OCI-M2 (cell line): ENCODE results near the gene RAPGEF2.
"Not testable (repeated sequence)": the region's sequence is repeated elsewhere in the genome, so short reads cannot be mapped to it uniquely, and the experiment has no call there.

Experiments
- DNase-seq: peaks from one replicate; lab custom pipeline; 2025; ENCODE audit not compliant: unreplicated experiment; lab: John Stamatoyannopoulos, UW

Gene RAPGEF2

GRCh38 chr4:159097144-159097543 lies 5.7 kb upstream of the RAPGEF2 start:
- DNase-seq = no peak

- DNase-seq = no peak
Measured at GRCh38 chr4:159097785-159098184, 5.1 kb upstream of the RAPGEF2 start.

GRCh38 chr4:159098482-159099127 lies 4.3 kb upstream of the RAPGEF2 start:
- DNase-seq = no peak

- DNase-seq = no peak
Measured at GRCh38 chr4:159101988-159102621, 774 bp upstream of the RAPGEF2 start.

GRCh38 chr4:159103384-159103990 lies 608 bp downstream of the RAPGEF2 start:
- DNase-seq = no peak

GRCh38 chr4:159104694-159105414 lies 2.0 kb downstream of the RAPGEF2 start:
- no peak for DNase-seq

DNA sequence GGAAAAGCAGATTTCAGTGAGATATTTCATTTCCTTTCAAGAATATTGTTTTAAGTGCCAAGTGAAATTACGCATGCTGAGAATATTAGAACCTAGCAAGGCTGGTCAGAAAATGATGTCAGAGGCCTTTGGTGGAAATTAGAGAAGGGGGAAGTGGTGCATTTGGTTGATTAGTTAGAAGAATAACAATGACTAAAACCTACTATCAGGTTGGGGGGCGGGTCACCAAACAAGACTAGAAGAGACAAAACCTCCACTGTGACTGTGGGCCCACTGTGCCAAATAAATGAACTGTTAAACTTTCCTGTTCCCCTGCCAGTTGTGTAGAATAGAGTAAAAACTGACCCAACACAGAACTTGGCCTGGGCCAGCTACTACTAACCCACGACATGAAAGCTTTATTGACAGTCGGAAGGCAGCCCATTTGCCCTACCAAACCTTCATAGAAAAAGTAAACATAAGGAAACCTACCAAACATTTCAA lies 2.9 kb downstream of the RAPGEF2 start:
- no peak for DNase-seq

GRCh38 chr4:159106636-159107035 lies 3.8 kb downstream of the RAPGEF2 start:
- no peak for DNase-seq

DNA sequence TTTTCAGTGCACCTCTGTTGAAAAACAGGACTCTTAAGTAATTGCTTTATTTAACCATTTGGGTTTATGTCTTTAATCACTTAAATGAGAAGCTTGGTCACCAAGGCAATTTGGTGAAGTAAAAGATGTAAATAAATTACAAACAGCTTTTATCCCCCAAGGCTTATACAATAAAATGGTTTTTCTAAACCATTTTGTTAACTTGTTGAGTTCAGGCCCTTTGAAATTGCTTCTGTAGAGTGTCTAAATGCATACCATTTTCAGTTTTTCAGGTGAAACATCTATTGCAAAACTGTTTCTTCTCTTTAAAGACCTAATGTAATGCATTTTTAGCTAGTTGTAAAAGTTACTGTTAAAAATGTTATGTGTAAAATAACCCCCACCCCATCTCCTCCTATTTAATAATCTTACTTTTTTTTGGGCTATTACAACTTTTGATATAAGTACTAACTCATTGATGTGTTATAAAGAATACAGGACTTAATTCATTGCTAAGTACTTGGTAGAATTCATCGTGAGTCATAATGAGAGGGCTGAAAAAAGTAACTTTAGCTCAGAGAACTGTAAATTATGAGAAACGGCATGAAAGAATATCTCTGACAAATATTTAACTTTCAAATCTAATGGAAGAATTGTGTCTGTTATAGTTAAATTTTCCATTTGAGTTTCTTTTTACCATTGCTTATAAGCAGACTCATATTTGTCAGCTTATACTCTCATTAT lies 4.5 kb downstream of the RAPGEF2 start:
- DNase-seq = no peak

GRCh38 chr4:159108124-159108523 lies 5.2 kb downstream of the RAPGEF2 start:
- DNase-seq = no peak

DNA sequence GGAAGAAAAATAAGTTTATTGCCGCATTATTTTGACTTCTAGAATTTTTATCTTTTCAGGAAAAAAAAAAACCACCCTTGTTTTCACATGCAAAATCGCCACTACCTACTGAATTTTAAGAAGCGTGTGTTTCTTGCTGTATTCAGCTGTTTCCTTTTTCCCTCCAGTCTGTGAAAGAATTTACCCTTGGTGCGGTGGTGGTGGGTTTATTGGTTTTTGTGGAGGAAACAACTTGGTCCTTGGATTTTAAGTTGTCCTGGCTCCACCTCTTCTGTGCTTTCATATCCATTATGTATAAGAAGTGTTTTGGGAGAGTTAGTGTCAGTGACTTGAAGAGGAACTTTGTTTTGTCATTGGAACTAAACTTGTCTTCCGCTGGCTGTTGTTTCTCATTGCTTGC lies 8.1 kb downstream of the RAPGEF2 start:
- no peak for DNase-seq

DNA sequence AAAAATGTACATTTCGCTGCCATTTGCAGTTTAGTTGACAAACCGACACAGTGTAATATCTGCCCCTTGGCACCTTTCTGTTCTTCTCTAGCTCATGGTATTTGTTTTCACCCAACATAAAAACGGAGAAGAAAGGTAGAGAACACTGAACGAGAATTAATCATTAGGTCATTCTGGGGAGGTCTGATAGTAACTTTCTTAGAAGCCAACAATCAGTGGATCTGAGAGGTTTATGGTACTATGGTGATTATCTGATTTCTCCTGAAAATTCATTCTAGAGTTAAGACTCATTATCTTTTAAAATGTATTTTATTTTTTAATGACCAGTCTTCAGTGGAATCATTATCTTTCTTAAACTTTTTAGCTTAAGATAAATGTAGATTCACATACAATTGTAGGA lies 8.5 kb downstream of the RAPGEF2 start:
- no peak for DNase-seq

DNA sequence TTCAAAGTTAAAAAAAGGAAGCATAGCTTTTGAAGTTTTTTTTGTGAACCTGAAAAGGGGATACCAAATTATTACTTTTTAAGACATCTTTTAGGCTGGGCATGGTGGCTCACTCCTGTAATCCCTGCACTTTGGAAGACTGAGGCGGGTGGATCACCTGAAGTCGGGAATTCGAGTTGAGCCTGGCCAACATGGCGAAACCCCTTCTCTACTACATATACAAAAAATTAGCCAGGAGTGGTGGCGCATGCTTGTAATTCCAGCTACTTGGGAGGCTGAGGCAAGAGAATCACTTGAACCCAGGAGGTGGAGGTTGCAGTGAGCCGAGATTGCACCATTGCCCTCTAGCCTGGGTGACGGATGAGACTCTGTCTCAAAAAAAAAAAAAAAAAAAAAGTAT lies 10.5 kb downstream of the RAPGEF2 start:
- DNase-seq = not testable (repeated sequence)

DNA sequence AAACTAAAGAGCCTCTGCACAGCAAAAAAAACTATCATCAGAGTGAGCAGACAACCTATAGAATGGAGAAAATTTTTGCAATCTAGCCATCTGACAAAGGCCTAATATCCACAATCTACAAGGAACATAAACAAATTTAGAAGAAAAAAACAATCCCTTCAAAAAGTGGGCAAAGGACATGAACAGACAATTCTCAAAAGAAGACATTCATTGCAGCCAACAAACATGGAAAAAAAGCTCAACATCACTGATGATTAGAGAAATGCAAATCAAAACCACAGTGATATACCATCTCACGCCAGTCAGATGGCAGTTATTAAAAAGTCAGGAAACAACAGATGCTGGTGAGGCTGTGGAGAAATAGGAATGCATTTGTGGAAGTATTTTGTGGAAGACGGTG lies 13.2 kb downstream of the RAPGEF2 start:
- DNase-seq = not testable (repeated sequence)

DNA sequence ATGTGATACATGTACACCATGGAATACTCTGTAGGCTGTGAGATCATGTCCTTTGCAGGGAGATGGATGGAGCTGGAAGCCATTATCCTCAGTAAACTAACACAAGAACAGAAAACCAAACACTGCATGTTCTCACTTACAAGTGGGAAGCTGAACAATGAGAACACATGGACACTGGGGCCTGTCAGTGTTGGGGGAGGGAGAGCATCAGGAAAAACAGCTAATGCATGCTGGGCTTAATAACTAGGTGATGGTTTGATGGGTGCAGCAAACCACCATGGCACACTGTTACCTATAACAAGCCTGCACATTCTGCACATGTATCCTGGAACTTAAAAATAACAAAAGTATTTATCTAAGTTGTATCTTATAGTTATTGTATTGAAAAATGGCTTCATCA lies 13.8 kb downstream of the RAPGEF2 start:
- DNase-seq = not testable (repeated sequence)

DNA sequence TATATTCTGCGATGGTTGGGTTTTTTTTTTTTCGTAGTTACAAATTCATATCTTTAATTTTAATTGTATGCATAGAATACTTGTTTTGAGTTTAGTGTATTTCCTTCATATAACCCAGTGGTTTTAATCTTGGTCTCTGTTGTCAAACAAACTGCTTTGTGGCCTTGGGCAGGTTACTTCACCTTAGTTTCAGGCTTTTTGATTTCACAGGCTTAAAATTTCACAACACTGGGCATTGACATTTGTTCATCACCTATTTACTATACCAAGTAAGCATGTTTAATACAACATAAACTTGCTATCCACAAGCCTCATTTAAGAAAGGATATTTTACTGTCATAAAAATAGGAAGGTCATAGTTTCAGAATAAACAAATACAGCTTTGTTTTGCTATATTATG lies 14.7 kb downstream of the RAPGEF2 start:
- no peak for DNase-seq

DNA sequence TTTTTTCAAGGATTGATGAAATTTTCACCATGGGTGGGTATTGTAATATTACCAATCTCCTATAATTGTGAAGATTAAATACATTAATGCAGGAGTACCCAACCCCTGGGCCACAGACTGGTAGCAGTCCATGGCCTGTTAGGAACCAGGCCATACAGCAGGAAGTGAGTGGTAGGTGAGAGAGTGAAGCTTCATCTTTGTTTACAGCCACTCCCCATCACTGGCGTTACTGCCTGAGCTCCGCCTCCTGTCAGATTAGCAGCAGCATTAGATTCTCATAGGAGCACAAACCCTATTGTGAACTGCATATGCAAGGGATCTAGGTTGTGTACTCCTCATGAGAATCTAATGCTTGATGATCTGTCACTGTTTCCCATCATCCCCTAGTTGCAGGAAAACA lies 15.1 kb downstream of the RAPGEF2 start:
- DNase-seq = no peak

GRCh38 chr4:159121371-159121770 lies 18.5 kb downstream of the RAPGEF2 start:
- DNase-seq = no peak

DNA sequence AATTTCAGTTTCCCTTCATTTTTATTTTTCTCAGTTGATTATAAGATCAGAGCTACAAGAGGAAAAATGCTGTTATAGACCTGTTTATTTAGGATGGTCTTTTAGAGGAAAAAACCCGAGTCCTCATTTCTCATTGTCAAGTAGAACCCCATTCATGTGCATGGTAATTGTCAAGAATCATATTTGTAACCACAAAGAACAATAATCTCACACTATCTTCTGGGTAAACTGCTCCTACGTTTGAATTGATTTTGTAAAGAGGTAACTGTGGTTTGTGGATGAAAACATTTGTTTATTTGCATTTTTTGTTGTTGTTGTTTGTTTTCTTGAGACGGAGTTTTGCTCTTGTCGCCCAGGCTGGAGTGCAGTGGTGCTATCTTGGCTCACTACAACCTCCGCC lies 23.8 kb downstream of the RAPGEF2 start:
- no peak for DNase-seq

DNA sequence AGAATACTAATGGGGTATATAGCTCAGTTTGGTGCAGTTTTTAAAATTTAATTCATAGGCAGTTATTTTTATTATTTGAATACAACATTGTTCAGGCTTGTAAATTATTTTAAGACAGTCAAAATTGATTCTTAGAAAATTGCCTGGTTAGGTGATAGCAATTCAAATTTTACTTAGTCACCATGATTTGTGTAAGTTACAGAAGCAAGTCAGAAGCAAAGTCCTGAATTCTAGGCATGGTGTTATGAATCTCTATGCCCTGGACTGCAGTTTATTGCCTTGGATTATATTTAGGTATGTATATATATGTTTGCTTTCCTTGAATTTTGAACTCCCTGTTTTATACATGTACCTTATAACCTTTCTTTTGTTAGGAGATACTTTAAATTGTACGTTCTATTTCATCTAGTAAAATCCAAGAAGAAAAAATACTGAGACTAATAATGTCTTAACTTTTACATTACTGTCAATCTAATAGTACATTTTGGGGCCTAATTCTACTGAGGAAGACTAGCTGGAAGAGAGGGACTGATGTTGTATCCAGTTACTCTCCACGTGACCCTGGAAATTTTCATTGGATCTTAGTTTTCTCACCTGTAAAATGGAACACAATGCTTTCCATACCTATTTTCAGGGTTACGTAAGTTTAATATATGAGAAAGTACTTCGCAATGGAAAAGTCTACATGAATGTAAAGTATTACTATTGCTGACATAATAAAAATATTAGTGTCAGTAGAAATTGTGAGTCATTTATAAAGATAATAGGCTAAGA lies 25.1 kb downstream of the RAPGEF2 start:
- DNase-seq = no peak
